ENCODE measurements around the gene CALHM3. TPM values are rescaled to one million over a fixed set of nuclear protein-coding genes. Genes with fewer than 3 reads are reported as not detected.
"Not testable (repeated sequence)": the region's sequence is repeated elsewhere in the genome, so short reads cannot be mapped to it uniquely, and the experiment has no call there.

Gene CALHM3
- total and polyA plus RNA-seq, 2 donors from 2014 or later = not detected

DNA sequence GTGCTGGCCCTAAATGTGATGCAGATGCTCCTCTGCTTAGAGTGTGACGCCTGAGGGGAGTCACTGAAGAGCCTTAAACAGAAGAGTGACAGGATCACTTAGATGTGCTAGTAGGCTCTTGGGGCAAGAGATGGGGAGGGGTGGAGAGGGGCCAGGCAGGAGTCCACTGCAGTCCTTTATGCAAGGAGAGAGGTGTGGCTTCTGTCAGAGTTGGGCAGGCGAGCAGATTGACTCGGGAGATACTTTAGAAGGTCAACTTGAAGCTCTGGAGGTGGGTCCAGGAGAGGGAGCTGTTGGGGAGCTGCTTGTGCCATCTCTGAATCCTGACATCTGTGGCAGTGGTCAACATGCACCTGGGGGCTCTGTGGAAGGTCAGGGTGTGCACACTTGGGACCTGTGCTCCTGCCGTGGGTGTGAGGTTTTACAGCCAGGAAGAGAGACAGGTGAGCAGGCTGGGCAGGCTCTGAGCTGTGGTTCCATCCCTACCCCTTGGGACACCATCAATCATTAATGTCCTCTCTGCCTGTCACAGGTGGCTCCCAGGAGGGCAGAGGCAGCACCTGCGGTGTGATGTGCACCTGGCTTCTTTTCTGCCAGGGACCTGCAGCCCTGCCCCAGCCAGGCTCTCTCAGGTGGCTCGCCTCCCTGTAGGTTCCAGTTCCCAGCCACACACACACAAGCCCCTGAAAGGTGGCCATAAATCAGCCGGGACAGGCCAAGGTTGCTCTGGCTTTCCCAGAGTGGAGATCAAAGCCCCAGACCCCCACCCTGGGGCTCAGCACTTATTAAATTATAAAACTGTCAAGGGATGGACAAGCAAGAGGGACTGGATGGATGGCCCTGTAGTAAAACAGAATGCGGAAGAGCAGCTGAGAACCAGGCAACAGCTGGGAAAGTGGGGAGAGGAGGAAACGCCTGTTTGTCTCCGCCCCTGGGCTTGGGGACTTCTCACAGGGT, 28.5 kb upstream of the CALHM3 start:
- H3K27me3 ChIP-seq (ENCODE audit: control insufficient read depth, insufficient read depth, low read length) = no peaks in the 10 kb centered on the region
- TF ChIP-seq, protein P1, sequence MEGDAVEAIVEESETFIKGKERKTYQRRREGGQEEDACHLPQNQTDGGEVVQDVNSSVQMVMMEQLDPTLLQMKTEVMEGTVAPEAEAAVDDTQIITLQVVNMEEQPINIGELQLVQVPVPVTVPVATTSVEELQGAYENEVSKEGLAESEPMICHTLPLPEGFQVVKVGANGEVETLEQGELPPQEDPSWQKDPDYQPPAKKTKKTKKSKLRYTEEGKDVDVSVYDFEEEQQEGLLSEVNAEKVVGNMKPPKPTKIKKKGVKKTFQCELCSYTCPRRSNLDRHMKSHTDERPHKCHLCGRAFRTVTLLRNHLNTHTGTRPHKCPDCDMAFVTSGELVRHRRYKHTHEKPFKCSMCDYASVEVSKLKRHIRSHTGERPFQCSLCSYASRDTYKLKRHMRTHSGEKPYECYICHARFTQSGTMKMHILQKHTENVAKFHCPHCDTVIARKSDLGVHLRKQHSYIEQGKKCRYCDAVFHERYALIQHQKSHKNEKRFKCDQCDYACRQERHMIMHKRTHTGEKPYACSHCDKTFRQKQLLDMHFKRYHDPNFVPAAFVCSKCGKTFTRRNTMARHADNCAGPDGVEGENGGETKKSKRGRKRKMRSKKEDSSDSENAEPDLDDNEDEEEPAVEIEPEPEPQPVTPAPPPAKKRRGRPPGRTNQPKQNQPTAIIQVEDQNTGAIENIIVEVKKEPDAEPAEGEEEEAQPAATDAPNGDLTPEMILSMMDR (IDR thresholded peaks at IDR 0.05; ENCODE audit: borderline replicate concordance, extremely low read depth, insufficient read depth) = no peak
- no peak overlapping the region for H3K4me3 ChIP-seq (ENCODE audit: low read length in 3 of 3)
- H3K9me3 ChIP-seq (ENCODE audit: control insufficient read depth in 2 of 3, insufficient read depth in 1 of 3, low read length in 3 of 3) = no peaks in the 10 kb centered on the region
- no peak for FAIRE-seq
- no peak overlapping the region for H3K9ac ChIP-seq (ENCODE audit: low read length in 3 of 3)
- no peaks in the 10 kb centered on the region for H3K4me1 ChIP-seq (ENCODE audit: control insufficient read depth in 2 of 3, insufficient read depth in 2 of 3, low read depth in 1 of 3, low read length in 3 of 3)
- H3K27ac ChIP-seq (ENCODE audit: low read depth in 2 of 2, low read length in 2 of 2) = no peak overlapping the region
- intact Hi-C loops (cut with DNase I) = no loop called here
- no peaks in the 10 kb centered on the region for H3K36me3 ChIP-seq (ENCODE audit: control insufficient read depth in 2 of 3, insufficient read depth in 3 of 3, low read length in 3 of 3)
- peak; percentile 45 to 88 (median 80) for DNase-seq

DNA sequence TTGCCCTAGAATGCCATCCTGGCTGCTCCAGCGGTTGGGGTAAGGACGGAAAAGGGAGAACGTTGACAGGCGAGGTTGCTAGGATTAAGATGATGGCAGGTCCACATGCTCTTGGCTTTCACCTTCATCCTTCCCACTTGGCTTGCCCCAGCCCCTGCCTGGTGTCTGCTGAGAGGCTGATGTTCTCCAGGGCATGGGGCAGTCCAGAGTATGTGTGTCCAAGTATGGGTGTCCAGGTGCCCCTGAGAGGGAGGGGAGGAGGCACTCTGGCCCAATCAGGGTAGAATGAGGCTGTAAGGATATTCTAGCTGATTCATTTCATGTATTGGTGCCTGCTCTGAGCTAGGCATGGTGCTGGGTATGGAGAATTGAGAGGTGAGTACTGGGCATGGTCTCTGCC, 27.0 kb upstream of the CALHM3 start:
- intact Hi-C loops (cut with DNase I) = no loop called here
- no peaks in the 10 kb centered on the region for H3K36me3 ChIP-seq (ENCODE audit: control insufficient read depth in 2 of 3, insufficient read depth in 3 of 3, low read length in 3 of 3)
- H3K9me3 ChIP-seq (ENCODE audit: control insufficient read depth in 2 of 3, insufficient read depth in 1 of 3, low read length in 3 of 3) = no peaks in the 10 kb centered on the region
- H3K27me3 ChIP-seq (ENCODE audit: control insufficient read depth, insufficient read depth, low read length) = peaks cover under 1% of the 10 kb centered on the region
- FAIRE-seq (no peak), DNase-seq (peak in 1 of 5 donors; percentile 36)
- TF ChIP-seq, protein P1 (IDR thresholded peaks at IDR 0.05; ENCODE audit: borderline replicate concordance, extremely low read depth, insufficient read depth) = no peak
- H3K4me1 ChIP-seq (ENCODE audit: control insufficient read depth in 2 of 3, insufficient read depth in 2 of 3, low read depth in 1 of 3, low read length in 3 of 3) = no peaks in the 10 kb centered on the region
- no peak overlapping the region for H3K4me3 ChIP-seq (ENCODE audit: low read length in 3 of 3)
- H3K27ac ChIP-seq (ENCODE audit: low read depth in 2 of 2, low read length in 2 of 2) = no peak overlapping the region
- no peak overlapping the region for H3K9ac ChIP-seq (ENCODE audit: low read length in 3 of 3)

DNA sequence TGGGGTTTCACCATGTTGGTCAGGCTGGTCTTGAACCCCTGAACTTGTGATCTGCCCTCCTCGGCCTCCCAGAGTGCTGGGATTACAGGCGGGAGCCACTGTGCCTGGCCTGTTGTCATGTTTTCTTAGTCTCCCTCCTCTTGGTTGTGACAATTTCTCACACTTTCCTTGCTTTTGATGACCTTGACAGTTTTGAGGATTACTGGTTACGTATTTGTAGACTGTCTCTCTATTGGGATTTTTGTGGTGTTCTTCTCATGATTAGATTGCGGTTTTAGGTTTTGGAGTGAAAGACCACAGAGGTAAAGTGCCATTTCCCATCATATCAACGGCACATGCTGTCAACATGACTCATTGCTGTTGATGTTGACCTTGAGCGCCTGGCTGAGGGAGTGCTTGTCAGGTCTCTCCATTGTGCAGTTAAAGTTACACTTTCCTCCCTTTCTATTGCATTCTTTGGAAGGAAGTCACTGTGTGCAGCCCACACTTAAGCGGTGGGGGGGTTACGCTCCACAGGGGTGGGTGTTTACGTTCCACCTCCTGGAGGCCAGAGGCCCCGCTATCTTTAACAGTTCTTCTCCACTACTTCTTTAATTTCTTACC, 25.2 kb upstream of the CALHM3 start:
- Histone ChIP-seq H3K36me3 (ENCODE audit: control insufficient read depth in 2 of 3, insufficient read depth in 3 of 3, low read length in 3 of 3) (no peaks in the 10 kb centered on the region), H3K9me3 (ENCODE audit: control insufficient read depth in 2 of 3, insufficient read depth in 1 of 3, low read length in 3 of 3) (no peaks in the 10 kb centered on the region), H3K27ac (ENCODE audit: low read depth in 2 of 2, low read length in 2 of 2) (no peak overlapping the region), H3K27me3 (ENCODE audit: control insufficient read depth, insufficient read depth, low read length) (peaks cover 3% of the 10 kb centered on the region), H3K4me3 (ENCODE audit: low read length in 3 of 3) (no peak overlapping the region), H3K4me1 (ENCODE audit: control insufficient read depth in 2 of 3, insufficient read depth in 2 of 3, low read depth in 1 of 3, low read length in 3 of 3) (no peaks in the 10 kb centered on the region), H3K9ac (ENCODE audit: low read length in 3 of 3) (no peak overlapping the region)
- TF ChIP-seq, protein P1 (IDR thresholded peaks at IDR 0.05; ENCODE audit: borderline replicate concordance, extremely low read depth, insufficient read depth) = no peak
- intact Hi-C loops (cut with DNase I) = no loop called here
- peak; percentile 65 to 92 (median 85) for DNase-seq
- FAIRE-seq = no peak

DNA sequence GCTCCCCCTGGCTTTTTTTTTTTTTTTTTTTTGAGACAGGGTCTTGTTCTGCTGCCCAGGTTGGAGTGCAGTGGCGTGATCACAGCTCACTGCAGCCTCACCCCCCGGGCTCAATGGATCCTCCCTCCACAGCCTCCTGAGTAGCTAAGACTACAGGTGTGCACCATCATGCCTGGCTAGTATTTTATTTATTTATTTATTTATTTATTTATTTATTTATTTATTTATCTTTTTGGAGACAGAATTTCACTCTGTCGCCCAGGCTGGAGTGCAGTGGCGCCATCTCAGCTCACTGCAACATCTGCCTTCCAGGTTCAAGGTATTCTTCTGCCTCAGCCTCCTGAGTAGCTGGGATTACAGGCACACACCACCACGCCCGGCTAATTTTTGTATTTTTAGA, 24.7 kb upstream of the CALHM3 start:
- FAIRE-seq; H3K27me3 ChIP-seq (ENCODE audit: control insufficient read depth, insufficient read depth, low read length); H3K4me1 ChIP-seq (ENCODE audit: control insufficient read depth in 2 of 3, insufficient read depth in 2 of 3, low read depth in 1 of 3, low read length in 3 of 3); H3K36me3 ChIP-seq (ENCODE audit: control insufficient read depth in 2 of 3, insufficient read depth in 3 of 3, low read length in 3 of 3); H3K4me3 ChIP-seq (ENCODE audit: low read length in 3 of 3); intact Hi-C loops (cut with DNase I); H3K9ac ChIP-seq (ENCODE audit: low read length in 3 of 3); H3K27ac ChIP-seq (ENCODE audit: low read depth in 2 of 2, low read length in 2 of 2); H3K9me3 ChIP-seq (ENCODE audit: control insufficient read depth in 2 of 3, insufficient read depth in 1 of 3, low read length in 3 of 3): not testable (repeated sequence)
- peak in 1 of 5 donors; percentile 49 for DNase-seq

Data from kidney (tissue), 14 donors.